NCI-H345 treated with DMSO at 0.1 percent for 48 hours (cell line): Measurements from ENCODE around the gene ABCA8.
A peak's percentile ranks its signal among the peaks of the same experiment; 100 is the strongest.

ENCODE experiments used
- DNase-seq: peaks from one replicate; lab custom pipeline; 2025; ENCODE audit not compliant: unreplicated experiment; lab: John Stamatoyannopoulos, UW

Gene ABCA8

DNA sequence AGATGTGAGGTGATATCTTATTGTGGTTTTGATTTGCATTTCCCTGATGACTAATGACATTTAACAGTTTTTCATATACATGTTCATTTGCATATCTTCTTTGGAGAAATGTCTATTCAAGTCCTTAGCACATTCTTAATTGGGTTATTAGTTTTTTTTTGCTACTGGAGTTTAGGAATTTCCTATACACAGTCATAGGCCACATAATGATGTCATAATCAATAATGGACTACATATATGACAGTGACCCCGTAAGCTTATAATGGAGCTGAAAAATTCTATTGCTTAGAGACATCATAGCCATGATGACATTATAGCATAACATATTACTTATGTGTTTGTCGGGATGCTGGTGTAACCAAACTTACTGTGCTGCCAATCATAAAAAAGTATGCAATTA is 83.7 kb downstream of the ABCA8 start:
- no peak for DNase-seq

DNA sequence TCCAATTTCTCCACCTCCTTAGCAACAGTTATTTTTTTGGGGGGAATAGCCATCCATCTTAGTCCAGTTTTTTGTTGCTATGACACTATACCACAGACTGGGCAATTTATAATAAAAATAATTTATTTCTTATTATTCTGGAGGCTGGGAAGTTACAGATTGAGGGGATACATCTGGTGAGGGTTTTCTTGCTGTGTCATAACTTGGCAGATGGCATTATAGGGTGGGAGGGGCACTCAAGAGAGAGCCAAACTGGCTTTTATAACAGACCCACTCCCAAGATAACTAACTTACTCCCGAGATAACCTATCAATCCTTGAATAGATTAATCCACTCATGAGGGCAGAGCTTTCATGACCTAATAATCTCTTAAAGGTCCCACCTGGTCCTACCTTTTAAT is 84.2 kb downstream of the ABCA8 start:
- DNase-seq = no peak

DNA sequence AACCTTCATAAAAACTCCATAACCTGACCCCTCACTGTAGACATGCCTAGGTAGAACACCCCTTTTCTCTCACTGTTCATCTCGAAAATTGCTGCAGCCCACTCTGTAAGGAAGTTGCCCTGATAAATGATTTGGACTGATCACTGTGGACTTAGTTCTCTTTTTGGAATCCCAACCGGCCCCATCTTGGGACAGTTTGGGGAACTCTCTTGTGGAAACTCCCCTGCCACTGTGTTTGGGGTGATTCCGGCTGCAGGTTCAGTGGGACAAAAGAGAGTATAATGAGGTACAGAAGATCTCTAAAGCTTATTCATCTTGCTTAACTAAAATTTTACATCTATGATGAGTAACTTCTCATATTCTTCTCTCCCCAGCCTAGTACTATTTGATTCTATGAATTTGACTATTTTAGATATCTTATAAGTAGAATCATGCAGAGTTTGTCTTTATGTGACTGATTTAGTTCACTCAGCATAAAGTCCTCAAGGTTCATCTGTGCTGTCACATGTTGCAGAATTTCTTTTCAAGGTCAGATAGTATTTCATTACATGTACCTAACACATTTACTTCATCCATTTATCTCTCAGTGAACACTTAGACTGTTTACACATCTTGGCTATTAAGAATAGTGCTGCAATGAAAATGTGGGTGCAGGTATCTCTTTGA is 84.9 kb downstream of the ABCA8 start:
- no peak for DNase-seq

DNA sequence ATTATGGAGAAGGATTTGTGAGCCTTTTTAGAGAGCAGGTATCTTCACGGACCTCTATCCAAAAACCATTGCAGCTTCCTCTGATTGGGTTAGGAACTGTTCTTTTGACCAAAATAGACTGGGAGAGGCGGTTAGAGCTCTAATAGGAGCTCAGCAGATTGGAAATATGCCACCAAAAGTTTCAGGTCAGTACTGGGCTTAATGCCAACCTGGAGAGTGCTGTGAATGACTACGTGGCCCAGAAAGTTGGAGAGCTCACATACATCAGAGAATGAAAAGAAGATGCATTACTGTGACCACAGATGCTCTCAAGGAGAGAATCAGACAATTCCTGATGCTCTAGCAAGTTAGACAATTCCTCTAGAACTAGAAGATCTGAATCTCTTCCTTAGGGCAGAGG is 86.5 kb downstream of the ABCA8 start:
- DNase-seq = no peak

DNA sequence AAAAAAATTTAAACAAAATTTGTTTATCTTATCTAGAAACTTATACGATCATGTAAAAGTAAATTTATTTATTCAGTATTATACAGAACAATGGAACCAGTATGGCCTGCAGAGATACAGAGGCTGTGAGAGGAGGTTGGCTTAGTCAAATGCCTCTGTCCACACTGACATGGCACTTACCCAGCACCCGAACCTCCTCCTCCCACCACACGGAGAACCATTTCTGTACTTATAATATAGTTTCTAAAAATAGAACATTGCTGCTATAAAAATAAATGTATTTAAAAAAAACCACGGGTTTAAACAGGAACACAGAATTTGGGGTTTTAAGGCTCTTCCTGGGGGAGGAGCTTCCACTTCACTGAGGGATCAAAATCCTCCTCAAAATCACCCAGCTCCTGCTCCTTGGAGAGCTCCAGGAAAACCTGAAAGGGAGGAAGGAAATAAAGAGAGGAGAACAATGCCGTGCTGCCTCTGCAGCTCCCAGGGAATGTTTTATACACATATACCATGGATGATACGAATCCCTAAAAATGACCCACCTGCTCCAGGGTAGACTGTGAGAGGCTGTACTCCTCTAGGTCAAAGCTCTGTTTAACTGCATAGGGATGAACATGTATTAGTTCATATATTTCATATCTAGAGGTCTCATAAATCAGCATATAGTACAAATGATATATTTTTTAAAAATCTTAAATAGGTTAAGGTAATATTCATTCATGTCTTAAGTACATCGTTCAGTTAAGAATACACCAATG is 87.3 kb downstream of the ABCA8 start:
- DNase-seq = no peak

DNA sequence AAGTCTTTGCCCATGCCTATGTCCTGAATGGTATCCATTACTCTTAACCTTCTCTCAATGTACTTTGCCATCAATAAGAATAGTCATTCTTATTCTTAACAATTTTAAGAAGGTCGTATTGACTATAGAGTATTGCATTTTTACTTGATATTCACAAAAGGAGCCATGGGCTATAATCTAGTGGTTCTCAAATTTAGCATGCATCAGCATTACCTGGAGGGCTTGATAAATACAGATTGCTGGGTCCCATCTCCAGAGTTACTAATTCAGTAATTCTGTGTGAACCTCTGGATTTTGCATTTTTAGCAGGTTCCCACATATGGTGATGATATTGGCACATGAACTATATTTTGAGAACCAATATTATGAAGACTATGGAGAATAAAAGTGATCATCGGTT is 89.6 kb downstream of the ABCA8 start:
- no peak for DNase-seq

DNA sequence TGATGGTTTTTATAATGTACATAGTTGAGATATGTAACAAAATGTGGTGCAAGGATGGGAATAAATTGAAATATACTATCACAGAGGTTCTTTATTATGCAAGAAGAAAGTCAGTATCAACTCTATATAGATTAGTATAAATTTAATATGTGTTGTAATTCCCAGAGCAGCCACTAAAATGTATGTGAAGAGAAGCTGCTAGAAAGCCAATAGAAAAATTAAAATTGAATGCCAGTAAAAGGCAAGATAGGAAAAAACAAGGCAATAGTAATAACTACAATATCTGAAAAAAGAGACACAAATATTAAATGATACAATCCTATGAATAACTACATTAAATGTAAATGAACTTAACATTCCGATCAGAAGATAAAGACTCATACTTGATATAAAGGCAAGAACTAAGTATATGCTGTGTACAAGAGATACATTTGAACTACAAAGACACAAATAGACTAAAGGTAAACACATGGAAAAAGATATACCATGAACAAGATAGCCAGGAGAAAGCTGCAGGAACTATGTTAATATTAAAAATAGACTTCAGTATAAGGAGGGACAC is 92.0 kb downstream of the ABCA8 start:
- DNase-seq = no peak

DNA sequence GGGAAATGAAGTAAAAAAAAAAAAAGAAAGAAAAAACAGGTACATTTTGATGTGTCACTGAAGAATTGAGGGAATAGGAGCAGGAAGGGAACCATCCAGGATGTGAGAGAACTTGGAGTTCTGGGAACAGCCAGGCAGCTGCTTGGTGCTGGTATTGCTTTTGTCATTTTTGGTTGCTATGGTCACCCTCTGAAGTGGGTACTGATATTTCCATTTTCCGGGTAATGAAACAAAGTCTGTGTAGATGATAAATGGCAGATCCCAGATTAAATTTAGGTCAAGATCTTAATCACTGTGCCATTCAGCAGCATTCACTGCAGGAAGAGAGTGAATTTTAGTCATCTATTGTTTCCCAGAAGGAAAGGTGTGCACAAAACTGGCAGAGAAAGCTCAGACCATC is 93.6 kb downstream of the ABCA8 start:
- DNase-seq = no peak

DNA sequence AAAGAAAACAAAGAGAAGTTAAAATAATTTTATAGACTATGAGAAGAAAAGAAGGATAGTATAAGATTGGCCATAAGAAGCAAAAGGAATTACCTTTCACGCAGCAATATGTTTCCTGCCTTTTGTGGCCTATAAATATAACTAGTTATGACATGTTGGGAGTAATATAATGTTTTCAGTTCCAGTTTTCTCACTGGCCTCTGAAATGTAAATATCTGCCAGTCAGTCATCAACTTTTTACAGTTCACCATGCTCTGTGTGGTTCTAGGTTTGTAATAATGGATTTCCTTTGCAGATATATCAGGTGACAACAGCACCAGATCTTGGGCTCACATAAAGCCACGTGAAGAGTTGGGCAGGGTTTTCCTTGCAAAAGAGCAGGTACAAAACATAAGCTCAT is 94.3 kb downstream of the ABCA8 start:
- no peak for DNase-seq

DNA sequence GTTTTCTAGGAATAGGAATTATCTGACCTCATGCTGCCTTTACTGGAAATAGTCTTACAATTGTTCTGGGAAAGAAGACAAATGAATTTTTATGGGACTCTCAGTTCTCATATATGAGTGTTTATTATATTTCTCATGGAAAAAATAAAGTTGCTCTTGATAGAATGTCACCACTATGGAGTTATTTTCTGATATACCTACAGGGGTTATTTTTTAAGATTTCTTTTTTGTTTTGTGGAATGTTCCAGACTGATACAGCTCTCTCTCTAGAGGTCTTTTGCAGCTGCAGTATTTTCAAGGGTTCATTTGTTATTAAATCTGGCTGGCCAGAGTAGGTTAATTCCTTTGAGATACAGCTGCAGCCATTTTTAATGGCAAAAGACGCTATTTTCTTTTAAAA is 100.7 kb downstream of the ABCA8 start:
- DNase-seq = no peak

DNA sequence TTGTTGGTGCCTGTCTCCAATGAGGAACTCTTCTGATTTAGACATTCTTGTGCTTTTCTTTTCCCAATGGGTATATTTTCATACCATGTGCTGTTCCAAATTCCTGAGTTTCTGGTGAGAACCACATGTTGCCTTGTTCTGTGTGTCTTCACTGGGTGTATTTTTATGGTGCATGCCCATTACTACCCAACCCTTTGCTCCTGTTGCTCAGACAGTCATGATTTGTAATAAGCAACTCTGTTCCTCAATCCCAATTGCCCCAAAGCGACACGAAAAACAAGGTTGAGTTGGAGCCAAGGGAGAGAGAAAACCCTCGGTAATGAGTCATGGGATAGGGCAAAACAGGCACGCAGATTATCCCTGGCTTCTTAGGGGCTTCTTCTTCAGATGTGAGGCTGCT is 101.8 kb downstream of the ABCA8 start:
- DNase-seq = no peak

DNA sequence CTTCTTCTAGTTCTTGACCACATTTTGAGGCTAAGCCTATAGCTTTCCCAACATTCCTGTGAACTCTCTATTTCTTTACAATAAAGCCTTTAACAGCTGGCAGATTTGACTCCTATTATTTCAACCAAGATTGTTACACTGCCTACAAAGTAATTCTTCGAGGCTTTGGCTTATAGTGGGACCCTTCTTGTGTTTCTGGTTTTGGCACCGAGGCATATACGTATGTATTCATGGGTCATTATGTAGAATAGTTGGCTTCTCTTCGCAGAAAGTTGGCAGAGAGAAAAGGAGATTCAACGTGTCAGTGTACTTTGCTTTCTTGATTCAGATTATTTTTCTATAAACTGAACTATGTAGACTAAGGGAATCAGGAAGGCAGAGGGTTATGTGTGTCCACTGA is 102.2 kb downstream of the ABCA8 start:
- DNase-seq = no peak

DNA sequence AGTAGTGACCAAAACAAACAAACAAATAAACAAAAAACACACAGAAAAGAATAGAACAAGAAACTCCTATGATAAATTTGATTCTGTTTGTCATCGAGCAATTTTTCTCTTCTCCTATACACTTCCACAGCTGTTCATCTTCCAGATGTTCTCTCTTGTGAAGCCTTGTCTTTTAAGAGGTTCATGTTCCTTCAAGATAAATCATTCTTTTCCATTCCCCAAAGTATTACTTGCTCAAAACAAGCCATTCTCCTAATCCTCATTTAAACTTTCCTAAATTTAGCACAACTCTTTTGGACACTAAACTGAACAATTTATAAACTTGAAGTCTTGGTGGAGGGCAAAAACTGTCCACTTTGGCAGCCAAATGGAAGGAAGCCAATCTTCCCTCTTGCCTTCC is 103.3 kb downstream of the ABCA8 start:
- no peak for DNase-seq

DNA sequence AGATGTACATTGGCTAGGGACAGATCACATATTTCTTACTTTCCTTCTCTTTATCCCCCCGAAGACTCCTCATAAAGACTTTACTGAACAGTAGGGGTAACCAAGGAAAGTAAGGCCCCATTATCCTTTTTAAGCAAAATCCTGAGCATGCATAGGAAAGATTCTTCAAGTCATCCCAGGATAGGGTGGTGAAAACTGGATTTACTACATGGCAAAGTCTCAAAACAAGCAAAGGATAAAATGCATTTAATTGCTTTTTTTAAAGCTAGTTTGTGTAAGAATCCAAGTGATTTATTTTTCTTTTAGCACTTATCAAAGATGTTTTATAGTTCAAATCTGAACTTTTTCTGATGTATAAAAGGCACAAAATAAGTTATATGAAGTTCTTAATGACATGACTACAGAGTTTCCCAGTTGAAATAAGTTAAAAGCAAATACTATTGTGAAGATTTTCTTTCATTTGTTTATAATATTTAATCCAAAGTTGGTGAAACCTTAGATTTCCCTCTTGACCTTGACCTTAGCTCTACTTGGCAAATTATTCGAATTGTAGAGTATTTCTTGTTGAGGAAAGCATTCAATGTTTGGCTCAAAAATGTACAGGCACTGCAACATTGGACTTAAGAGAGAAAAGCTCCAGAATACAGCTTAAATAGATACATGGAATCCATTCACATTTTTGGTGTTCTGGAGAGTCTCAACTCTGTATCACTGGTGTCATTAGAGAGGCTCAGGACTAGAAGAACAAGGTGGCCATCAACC is 104.3 kb downstream of the ABCA8 start:
- DNase-seq = no peak

DNA sequence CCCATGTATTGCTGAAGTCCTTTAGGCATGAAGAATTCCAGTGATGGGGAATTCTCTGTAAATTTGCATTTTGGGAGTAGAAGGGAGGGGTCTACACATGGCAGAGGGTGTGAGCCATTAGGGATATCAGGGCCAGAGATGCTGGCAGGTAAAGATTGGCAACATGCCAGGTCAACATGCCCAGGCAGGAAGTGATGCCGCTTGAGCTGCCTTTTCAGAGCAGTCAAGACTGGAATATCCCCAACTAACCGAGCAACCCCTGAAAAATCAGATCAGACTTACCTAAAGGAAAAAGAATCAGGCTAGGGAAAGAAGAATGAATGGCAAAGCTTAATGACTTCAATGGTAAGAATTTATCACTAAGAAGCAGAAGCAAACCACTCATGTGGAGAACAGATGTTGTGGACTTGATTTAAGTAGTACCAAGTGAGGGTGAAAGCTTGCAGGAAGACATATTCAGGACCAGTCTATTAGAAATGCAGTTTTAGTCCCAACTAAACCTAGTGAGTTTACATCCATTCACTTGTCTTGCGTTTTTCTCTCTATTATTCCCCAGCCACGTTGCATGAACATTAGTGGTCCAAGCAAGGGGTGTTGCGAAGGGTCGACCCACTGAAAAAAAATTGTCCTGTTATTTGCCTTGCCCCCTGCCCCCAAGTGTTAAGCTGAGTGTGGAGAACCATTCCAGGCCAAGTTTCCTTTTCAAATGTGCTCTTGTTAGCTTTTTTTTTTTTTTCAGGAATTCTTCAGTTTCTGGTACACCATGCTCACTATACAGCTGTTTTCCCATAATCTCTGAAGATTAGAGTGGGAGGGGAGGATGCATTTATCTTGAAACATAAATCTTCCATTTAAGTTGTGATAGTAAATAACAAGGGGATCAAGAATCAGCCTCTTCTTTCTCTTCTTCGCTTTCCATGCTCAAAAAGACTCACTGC is 105.2 kb downstream of the ABCA8 start:
- DNase-seq = peak; percentile 88

DNA sequence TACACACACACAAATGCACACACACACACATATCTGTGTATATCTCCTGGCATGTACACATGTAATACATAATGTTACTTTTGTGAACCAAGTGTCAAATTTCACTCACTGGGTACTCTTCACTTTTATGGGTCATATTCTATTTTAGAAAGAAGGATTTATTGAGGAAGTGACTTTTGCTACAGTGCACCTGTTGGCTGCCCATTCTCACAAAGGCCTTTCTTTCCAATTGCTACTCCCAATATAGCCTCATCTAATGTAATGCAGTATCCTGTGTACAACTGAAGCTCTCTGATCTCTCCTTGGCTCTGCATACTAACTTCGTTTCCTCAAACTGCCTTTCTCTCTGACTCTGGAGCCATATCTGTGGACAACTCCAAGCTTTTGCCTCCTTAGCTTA is 107.5 kb downstream of the ABCA8 start:
- no peak for DNase-seq

DNA sequence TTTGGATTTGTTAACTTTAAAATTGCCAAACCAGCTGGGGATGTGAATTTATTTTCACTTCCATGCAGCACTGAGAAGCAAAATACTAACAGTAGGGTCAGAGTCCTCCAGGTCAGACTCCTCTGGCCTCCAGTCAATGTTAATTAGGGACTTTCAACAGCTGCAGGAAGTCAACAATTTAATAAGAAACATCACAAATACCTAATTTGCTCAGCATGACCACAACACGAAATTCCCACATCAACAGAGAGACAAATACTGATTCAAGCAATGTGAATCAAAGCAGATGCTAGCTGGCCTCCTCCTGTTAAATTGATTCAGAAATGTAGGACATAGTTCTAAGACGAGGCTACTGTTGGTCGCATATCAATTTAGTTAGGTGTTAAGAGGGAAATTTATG is 111.7 kb downstream of the ABCA8 start:
- no peak for DNase-seq

DNA sequence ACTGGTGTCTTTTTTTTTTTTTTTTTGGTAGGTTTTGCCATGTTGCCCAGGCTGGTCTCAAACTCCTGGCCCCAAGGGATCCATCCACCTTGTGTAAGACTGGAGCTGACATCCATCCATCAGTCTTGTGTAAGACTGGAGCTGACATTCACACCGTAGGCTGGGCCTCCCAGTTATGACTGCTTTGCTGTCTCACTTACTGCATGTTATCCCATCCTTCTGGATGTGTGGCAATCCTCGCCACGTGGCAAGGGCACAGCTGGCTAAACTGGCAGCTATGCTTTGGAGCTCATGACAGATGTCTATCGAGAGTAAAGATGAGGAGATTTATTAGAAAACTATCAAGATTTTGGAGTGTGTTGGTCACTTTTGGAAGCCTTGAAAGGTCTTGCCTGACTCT is 115.1 kb downstream of the ABCA8 start:
- no peak for DNase-seq

DNA sequence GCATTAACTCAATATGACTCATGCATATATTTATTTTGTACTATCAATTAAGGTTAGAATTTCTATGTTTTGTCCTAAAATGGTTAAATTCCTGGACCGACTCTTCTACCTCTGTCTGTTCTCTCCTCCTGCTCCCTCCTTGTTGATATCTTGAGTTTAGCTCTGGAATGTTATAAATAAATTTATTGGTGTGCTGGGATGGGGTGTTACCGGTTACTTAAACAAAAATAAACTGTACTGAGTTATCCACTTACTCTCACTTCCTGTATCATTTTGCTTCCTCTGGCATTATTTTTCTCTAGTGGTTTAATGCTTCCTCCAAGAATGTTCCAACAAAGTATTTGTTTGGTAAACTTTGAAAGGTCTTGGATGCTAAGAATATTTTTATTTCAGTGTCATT is 120.1 kb downstream of the ABCA8 start:
- DNase-seq = no peak

DNA sequence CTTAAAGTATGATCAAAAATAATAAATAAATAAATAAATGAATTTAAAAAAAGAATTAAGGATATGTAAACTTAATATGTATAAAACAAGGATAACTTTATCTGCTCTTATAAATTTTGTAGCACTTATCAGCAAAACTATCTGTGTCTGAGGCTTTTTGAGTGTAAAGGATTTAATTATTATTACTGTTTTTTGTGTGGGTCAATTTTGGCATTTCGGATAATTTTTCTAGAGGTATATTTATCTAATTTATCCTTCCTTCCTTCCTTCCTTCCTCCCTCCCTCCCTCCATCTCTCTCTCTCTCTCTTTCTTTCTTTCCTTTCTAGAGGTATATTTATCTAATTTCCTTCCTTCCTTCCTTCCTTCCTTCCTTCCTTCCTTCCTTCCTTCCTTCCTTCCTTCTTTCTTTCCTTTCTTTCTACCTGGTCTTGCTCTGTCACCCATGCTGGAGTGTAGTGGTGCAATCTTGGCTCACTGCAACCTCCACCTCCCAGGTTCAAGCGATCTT is 120.8 kb downstream of the ABCA8 start:
- DNase-seq = no peak
